Calu3 (cell line): ENCODE data around the gene GINM1. TPM values are rescaled to one million over a fixed set of nuclear protein-coding genes. Genes with fewer than 3 reads are reported as not detected.

Experiments
- BruUV-seq: library from RNA; stranded (reverse); fragments of 400-500 nt; replicated peaks from 2 replicates; lab custom pipeline; 2021; lab: Mats Ljungman, UMichigan
- CTCF ChIA-PET: fragments of 300-600 bp; sonication (Branson Sonifier 250); formaldehyde crosslinking; loops from one replicate; lab custom pipeline; 2022; ENCODE audit warnings: antibody characterized with exemption; lab: Charles Lee
- DNase-seq: peaks from one replicate; pipeline ENCODE4 v3.0.0; 2022
- H3K27ac Mint-ChIP-seq: one replicate; pipeline ENCODE4 v1.8.0; 2022; ENCODE audit warnings: mixed read lengths; ENCODE audit not compliant: unreplicated experiment
- H3K27me3 Mint-ChIP-seq: one replicate; pipeline ENCODE4 v1.8.0; 2022; ENCODE audit warnings: mixed read lengths; ENCODE audit not compliant: unreplicated experiment
- H3K36me3 Mint-ChIP-seq: one replicate; pipeline ENCODE4 v1.8.0; 2022; ENCODE audit warnings: mild to moderate bottlenecking, moderate library complexity, mixed read lengths; ENCODE audit not compliant: insufficient read depth, unreplicated experiment
- H3K4me1 Mint-ChIP-seq: one replicate; pipeline ENCODE4 v1.8.0; 2022; ENCODE audit warnings: mild to moderate bottlenecking, low read depth, mixed read lengths; ENCODE audit not compliant: unreplicated experiment
- H3K4me3 Mint-ChIP-seq: one replicate; pipeline ENCODE4 v1.8.0; 2022; ENCODE audit warnings: mild to moderate bottlenecking, low read depth, moderate library complexity, mixed read lengths; ENCODE audit not compliant: unreplicated experiment
- H3K9me3 Mint-ChIP-seq: one replicate; pipeline ENCODE4 v1.8.0; 2022; ENCODE audit warnings: low read depth, mixed read lengths; ENCODE audit not compliant: unreplicated experiment
- intact Hi-C: fragments of 100-400 bp; cut with micrococcal nuclease; formaldehyde crosslinking; loops from one replicate; pipeline ENCODE4 v1.10.0; 2022; ENCODE audit not compliant: unreplicated experiment
- total RNA-seq: library from RNA; stranded (reverse); gene quantifications from 2 replicates; pipeline ENCODE4 v1.2.3, GENCODE V29; 2022
- TF ChIP-seq, protein P1 (sequence below): fragments of 200-600 bp; IDR thresholded peaks from one replicate; pipeline ENCODE4 v1.8.0; 2022; ENCODE audit warnings: antibody characterized with exemption; ENCODE audit not compliant: unreplicated experiment

Gene GINM1
- total RNA-seq, 1 experiment from 2014 or later = 26.7 TPM

DNA sequence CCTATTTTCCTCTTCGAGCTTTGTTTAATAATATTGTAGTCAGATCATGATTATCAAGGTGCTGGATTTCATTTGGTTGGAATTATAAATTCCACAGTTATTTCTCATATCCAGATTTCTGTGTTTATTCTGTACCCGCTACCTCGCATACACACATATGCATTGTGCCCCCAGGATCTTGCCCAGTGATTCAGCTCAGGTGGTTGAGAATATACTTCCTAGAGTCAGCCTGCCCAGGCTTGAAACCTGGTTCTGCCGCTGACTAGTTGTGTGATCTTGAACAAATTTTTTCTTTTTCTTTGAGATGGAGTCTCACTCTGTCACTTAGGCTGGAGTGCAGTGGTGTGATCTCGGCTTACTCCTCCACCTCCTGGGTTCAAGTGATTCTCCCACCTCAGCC, 14.7 kb downstream of the GINM1 start:
- no peak overlapping the region for H3K4me3 Mint-ChIP-seq
- no peaks in the 10 kb centered on the region for H3K9me3 Mint-ChIP-seq
- no peak overlapping the region for H3K27ac Mint-ChIP-seq
- no peaks in the 10 kb centered on the region for H3K4me1 Mint-ChIP-seq
- TF ChIP-seq, protein P1, sequence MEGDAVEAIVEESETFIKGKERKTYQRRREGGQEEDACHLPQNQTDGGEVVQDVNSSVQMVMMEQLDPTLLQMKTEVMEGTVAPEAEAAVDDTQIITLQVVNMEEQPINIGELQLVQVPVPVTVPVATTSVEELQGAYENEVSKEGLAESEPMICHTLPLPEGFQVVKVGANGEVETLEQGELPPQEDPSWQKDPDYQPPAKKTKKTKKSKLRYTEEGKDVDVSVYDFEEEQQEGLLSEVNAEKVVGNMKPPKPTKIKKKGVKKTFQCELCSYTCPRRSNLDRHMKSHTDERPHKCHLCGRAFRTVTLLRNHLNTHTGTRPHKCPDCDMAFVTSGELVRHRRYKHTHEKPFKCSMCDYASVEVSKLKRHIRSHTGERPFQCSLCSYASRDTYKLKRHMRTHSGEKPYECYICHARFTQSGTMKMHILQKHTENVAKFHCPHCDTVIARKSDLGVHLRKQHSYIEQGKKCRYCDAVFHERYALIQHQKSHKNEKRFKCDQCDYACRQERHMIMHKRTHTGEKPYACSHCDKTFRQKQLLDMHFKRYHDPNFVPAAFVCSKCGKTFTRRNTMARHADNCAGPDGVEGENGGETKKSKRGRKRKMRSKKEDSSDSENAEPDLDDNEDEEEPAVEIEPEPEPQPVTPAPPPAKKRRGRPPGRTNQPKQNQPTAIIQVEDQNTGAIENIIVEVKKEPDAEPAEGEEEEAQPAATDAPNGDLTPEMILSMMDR = no peak
- no TSS peak for BruUV-seq
- H3K27me3 Mint-ChIP-seq = no peaks in the 10 kb centered on the region
- H3K36me3 Mint-ChIP-seq = no peaks in the 10 kb centered on the region
- intact Hi-C loops = no loop called here
- CTCF ChIA-PET = no interaction called here
- DNase-seq = no peak

GRCh38 chr6:149581349-149581748, 15.2 kb downstream of the GINM1 start:
- Mint-ChIP-seq H3K4me3 (no peak overlapping the region), H3K4me1 (no peaks in the 10 kb centered on the region), H3K9me3 (no peaks in the 10 kb centered on the region), H3K27me3 (no peaks in the 10 kb centered on the region), H3K27ac (no peak overlapping the region), H3K36me3 (no peaks in the 10 kb centered on the region)
- TF ChIP-seq, protein P1 = no peak
- CTCF ChIA-PET = no interaction called here
- intact Hi-C loops = no loop called here
- BruUV-seq = no TSS peak
- no peak for DNase-seq

DNA sequence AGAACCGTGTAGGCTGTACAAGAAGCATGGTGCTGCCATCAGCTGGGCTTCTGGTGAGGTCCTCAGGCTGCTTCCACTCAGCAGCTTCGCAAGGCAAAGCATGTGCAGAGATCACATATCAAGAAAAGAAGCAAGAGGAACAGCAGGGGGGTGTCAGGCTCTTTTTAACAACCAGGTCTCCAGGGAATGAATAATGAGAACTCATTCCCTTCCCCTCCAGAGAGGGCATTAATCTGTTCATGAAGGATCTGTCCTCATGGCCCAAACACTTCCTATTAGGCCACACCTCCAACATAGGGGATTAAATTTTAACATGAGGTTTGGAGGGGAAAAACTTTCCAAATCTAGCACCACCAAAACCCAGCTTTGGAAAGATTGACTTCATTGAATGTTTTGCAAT, 20.0 kb downstream of the GINM1 start:
- Mint-ChIP-seq H3K27ac (no peak overlapping the region), H3K4me1 (no peaks in the 10 kb centered on the region), H3K27me3 (no peaks in the 10 kb centered on the region), H3K36me3 (peaks cover 8% of the 10 kb centered on the region), H3K9me3 (no peaks in the 10 kb centered on the region), H3K4me3 (no peak overlapping the region)
- intact Hi-C loops = no loop called here
- TF ChIP-seq, protein P1 = no peak
- DNase-seq = no peak
- no TSS peak for BruUV-seq
- CTCF ChIA-PET = no interaction called here

DNA sequence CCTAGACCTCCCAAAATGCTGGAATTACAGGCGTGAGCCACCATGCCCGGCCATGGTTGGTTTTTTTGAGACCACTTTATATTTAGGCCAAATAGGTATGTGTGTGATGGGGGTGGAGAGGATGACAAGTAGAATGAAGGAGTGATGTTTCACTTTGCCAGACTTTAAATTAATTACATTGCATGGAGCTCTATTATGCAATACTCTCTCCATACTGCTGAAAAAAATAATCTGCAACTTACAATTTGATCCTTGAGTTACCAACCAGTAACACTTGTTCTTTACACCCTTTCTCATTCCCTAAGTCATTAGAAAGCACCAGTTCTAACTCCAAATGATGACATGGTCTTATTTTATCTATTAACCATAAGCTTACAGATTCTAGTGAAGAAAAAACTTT, 26.8 kb downstream of the GINM1 start:
- intact Hi-C loops = no loop called here
- BruUV-seq = no TSS peak
- DNase-seq = no peak
- Mint-ChIP-seq H3K27ac (no peak overlapping the region), H3K9me3 (no peaks in the 10 kb centered on the region), H3K27me3 (no peaks in the 10 kb centered on the region), H3K4me3 (no peak overlapping the region), H3K4me1 (no peaks in the 10 kb centered on the region), H3K36me3 (no peaks in the 10 kb centered on the region)
- CTCF ChIA-PET = no interaction called here
- TF ChIP-seq, protein P1 = no peak
